Fibroblast of villous mesenchyme (primary cell): Measurements from ENCODE around the gene HSF2. TPM values are rescaled to one million over a fixed set of nuclear protein-coding genes. Genes with fewer than 3 reads are reported as not detected.

Experiments used
- DNase-seq: peaks from one replicate; pipeline ENCODE4 v3.0.0-alpha.2; 2010; ENCODE audit warnings: low read depth
- H3K4me3 ChIP-seq: 2 replicates; pipeline ENCODE4 v1.5.1; 2011; ENCODE audit warnings: low read depth, mild to moderate bottlenecking, low read length
- CTCF ChIP-seq: IDR thresholded peaks from 2 replicates; pipeline ENCODE4 v1.5.1; 2012; ENCODE audit warnings: low read depth, mild to moderate bottlenecking, low read length; ENCODE audit not compliant: insufficient read depth
- total RNA-seq: library from RNA; depleted of rRNA; stranded (reverse); fragments of >200 nt; gene quantifications from 2 replicates; pipeline ENCODE4 v1.2.3, GENCODE V29; 2012

The HSF2 gene
- 21.3 and 36.7 TPM in 2 replicates for total RNA-seq

- peak within 1 kb of the TSS; percentile 94 for H3K4me3 ChIP-seq
- DNase-seq = peak; percentile 99
- no peak for TF ChIP-seq CTCF
Measured at GRCh38 chr6:122399348-122400120, at the start of gene HSF2. TSS of gene HSF2 (plus strand) at chr6:122399652. CDS start at chr6:122399738, 86 bp downstream.

GRCh38 chr6:122352981-122353664, 46.3 kb upstream of the HSF2 start:
- no peak for DNase-seq
- no peak for TF ChIP-seq CTCF
- H3K4me3 ChIP-seq = no peak overlapping the region

- no peak for TF ChIP-seq CTCF
- H3K4me3 ChIP-seq = no peak overlapping the region
- no peak for DNase-seq
Measured at GRCh38 chr6:122360809-122361208, 38.6 kb upstream of the HSF2 start.

- no peak for TF ChIP-seq CTCF
- no peak for DNase-seq
- H3K4me3 ChIP-seq = no peak overlapping the region
Measured at GRCh38 chr6:122361314-122361979, 38.0 kb upstream of the HSF2 start.

- TF ChIP-seq CTCF = no peak
- H3K4me3 ChIP-seq = no peak overlapping the region
- no peak for DNase-seq
Measured at GRCh38 chr6:122363769-122364483, 35.5 kb upstream of the HSF2 start.

- TF ChIP-seq CTCF = no peak
- DNase-seq = no peak
- no peak overlapping the region for H3K4me3 ChIP-seq
Measured at GRCh38 chr6:122365775-122366403, 33.6 kb upstream of the HSF2 start.
